SU-DHL-6 (cell line): Measurements from ENCODE around the gene KNDC1.

Source experiments
- H2AFZ ChIP-seq: fragments of 200-600 bp; sonication (generic); 2 replicates; pipeline ENCODE4 v1.6.1; 2014; ENCODE audit warnings: low read depth, mild to moderate bottlenecking, moderate library complexity, mixed read lengths, antibody characterized with exemption, low read length; ENCODE audit not compliant: severe bottlenecking
- H3F3A ChIP-seq: fragments of 200-600 bp; shearing (Covaris generic); 2 replicates; pipeline ENCODE4 v1.6.0; 2016; ENCODE audit warnings: antibody characterized with exemption, mild to moderate bottlenecking; ENCODE audit not compliant: insufficient read depth
- H3K27ac ChIP-seq: fragments of 200-600 bp; sonication (generic); 2 replicates; pipeline ENCODE4 v1.5.1; 2016; ENCODE audit warnings: low read depth, mild to moderate bottlenecking, low read length, moderate library complexity, mixed read lengths
- H3K27me3 ChIP-seq: fragments of 200-600 bp; sonication (generic), shearing (Covaris generic); 2 replicates; pipeline ENCODE4 v1.6.0; 2014; ENCODE audit warnings: mild to moderate bottlenecking, low read length
- H3K36me3 ChIP-seq: fragments of 200-600 bp; sonication (generic); 2 replicates; pipeline ENCODE4 v1.6.1; 2014; ENCODE audit warnings: mild to moderate bottlenecking, low read length, mixed read lengths
- H3K4me2 ChIP-seq: fragments of 300-600, 200-600 bp; shearing (Covaris generic), sonication (generic); 2 replicates; pipeline ENCODE4 v1.6.0; 2014; ENCODE audit warnings: low read length, low read depth, mild to moderate bottlenecking; ENCODE audit not compliant: poor library complexity, severe bottlenecking
- H3K4me3 ChIP-seq: fragments of 200-600 bp; sonication (generic); 2 replicates; pipeline ENCODE4 v1.5.1; 2014; ENCODE audit warnings: antibody characterized with exemption, low read length, mild to moderate bottlenecking, mixed read lengths; ENCODE audit not compliant: insufficient read depth, poor library complexity, severe bottlenecking
- H3K79me2 ChIP-seq: fragments of 200-600 bp; sonication (generic); 2 replicates; pipeline ENCODE4 v1.6.1; 2014; ENCODE audit warnings: mild to moderate bottlenecking, low read length, moderate library complexity; ENCODE audit not compliant: insufficient read depth
- H3K9ac ChIP-seq: fragments of 200-600 bp; sonication (generic); 2 replicates; pipeline ENCODE4 v1.7.0; 2014; ENCODE audit warnings: mild to moderate bottlenecking, low read length
- H3K9me2 ChIP-seq: fragments of 200-600 bp; sonication (generic); replicated peaks from 2 replicates; pipeline ENCODE4 v1.6.1; 2014; ENCODE audit warnings: low read length; ENCODE audit not compliant: insufficient read depth
- H3K9me3 ChIP-seq: fragments of 200-600 bp; sonication (generic); 2 replicates; pipeline ENCODE4 v1.6.1; 2014; ENCODE audit warnings: low read length, mixed read lengths; ENCODE audit not compliant: insufficient read depth
- H4K20me1 ChIP-seq: fragments of 200-600 bp; sonication (generic); 2 replicates; pipeline ENCODE4 v1.6.1; 2014; ENCODE audit warnings: low read depth, mild to moderate bottlenecking, antibody characterized with exemption, low read length, moderate library complexity, mixed read lengths
- EZH2phosphoT487 ChIP-seq: fragments of 200-600 bp; sonication (generic), shearing (Covaris generic); conservative IDR thresholded peaks from 2 replicates; pipeline ENCODE4 v1.6.1; 2018; ENCODE audit warnings: mild to moderate bottlenecking, antibody characterized with exemption, low read length, moderate library complexity, mixed read lengths
- TF ChIP-seq, protein P1 (sequence below): fragments of 200-600 bp; sonication (generic); IDR thresholded peaks from one replicate; pipeline ENCODE4 v1.5.1; 2017; ENCODE audit warnings: antibody characterized with exemption, mild to moderate bottlenecking, low read length, moderate library complexity; ENCODE audit not compliant: insufficient read depth, poor library complexity, severe bottlenecking

Gene KNDC1

DNA sequence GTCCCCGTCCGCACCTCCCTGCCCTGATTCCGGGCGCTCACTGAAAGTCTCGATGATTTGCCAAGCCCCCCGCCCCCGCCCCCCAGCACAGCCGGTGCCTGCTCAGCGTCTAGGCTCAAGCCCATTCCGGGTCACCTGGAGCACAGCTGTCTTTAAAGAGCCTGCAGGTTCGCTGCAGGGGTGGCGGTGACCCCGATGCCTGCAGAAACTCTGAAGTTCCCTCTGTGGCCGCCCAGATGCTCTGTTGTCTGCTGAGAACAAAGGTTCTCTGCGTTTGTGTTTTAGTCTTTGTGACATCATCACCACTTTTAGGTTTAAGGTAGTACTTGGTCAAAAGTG lies 78.4 kb downstream of the KNDC1 start:
- H3K36me3 ChIP-seq = no peaks in the 10 kb centered on the region
- no peak overlapping the region for H3K4me2 ChIP-seq
- no peaks in the 10 kb centered on the region for H3K9me3 ChIP-seq
- H3K9ac ChIP-seq = no peak overlapping the region
- H2AFZ ChIP-seq = no peak overlapping the region
- H3K27me3 ChIP-seq = no peaks in the 10 kb centered on the region
- no peaks in the 10 kb centered on the region for H4K20me1 ChIP-seq
- no peak for TF ChIP-seq EZH2phosphoT487
- TF ChIP-seq, protein P1, sequence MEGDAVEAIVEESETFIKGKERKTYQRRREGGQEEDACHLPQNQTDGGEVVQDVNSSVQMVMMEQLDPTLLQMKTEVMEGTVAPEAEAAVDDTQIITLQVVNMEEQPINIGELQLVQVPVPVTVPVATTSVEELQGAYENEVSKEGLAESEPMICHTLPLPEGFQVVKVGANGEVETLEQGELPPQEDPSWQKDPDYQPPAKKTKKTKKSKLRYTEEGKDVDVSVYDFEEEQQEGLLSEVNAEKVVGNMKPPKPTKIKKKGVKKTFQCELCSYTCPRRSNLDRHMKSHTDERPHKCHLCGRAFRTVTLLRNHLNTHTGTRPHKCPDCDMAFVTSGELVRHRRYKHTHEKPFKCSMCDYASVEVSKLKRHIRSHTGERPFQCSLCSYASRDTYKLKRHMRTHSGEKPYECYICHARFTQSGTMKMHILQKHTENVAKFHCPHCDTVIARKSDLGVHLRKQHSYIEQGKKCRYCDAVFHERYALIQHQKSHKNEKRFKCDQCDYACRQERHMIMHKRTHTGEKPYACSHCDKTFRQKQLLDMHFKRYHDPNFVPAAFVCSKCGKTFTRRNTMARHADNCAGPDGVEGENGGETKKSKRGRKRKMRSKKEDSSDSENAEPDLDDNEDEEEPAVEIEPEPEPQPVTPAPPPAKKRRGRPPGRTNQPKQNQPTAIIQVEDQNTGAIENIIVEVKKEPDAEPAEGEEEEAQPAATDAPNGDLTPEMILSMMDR = no peak
- H3K79me2 ChIP-seq = no peaks in the 10 kb centered on the region
- H3K27ac ChIP-seq = no peak overlapping the region
- no peaks in the 10 kb centered on the region for H3K9me2 ChIP-seq
- no peak overlapping the region for H3K4me3 ChIP-seq
- no peaks in the 10 kb centered on the region for H3F3A ChIP-seq

DNA sequence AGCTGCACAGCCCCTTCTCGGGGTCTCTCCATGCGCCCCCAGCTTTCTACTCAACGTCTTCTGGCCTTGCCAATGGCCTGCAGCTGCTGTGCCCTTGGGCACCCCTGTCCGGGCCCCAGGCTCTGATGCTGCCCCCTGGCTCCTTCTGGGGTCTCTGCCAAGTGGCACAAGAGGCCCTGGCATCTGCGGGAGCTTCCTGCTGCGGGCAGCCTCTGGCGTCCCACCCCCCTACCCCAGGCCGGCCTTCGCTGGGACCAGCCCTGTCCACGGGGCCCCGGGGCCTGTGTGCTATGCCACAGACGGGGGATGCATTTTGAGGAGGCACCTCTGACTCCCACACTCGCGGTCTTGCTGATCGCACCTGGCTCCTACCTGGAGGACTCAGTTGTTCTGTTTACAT lies 80.0 kb downstream of the KNDC1 start:
- Histone ChIP-seq H2AFZ (no peak overlapping the region), H3K4me2 (no peak overlapping the region), H3K79me2 (no peaks in the 10 kb centered on the region), H4K20me1 (no peaks in the 10 kb centered on the region), H3K9ac (no peak overlapping the region), H3K9me3 (no peaks in the 10 kb centered on the region), H3K36me3 (no peaks in the 10 kb centered on the region), H3K4me3 (no peak overlapping the region), H3K27ac (no peak overlapping the region), H3K27me3 (no peaks in the 10 kb centered on the region), H3F3A (no peaks in the 10 kb centered on the region), H3K9me2 (no peaks in the 10 kb centered on the region)
- TF ChIP-seq, protein P1 = no peak
- no peak for TF ChIP-seq EZH2phosphoT487

DNA sequence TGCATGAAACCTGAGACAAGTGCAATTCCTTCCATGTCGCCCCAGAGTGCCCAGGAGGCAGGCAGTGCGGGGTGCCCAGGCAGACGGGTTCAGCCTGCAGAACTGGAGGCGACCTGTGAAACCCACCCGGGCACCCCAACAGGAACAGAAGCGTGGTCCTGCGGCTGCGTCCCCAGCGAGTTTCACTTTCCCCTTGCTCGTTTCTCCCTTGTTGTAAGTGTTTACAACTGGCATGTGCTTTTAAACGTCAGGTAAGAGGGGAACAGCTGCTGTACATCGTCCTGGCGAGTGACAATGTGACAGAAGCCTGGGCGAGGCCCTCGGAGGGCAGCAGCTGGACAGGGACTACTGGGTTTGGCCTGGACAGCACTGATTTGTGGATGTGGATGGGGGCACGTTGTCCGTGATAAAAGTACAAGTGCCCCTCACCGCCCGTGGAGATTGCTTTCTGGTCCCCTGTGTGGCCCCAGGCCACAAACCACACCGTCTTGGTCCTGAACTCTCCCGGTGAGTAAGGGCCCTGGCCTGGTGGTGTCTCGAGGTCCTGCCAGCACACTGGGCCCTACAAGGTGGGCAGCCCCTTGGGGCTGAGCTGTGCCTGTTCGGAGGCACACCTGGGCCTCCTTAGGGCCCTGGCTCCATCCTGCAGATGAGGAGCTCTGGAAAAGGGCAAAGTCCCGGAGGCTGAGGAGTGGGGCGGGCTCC lies 81.6 kb downstream of the KNDC1 start:
- Histone ChIP-seq H3K27me3 (no peaks in the 10 kb centered on the region), H3K27ac (no peak overlapping the region), H3F3A (no peaks in the 10 kb centered on the region), H3K9ac (no peak overlapping the region), H3K79me2 (no peaks in the 10 kb centered on the region), H3K36me3 (no peaks in the 10 kb centered on the region), H3K9me3 (no peaks in the 10 kb centered on the region), H2AFZ (no peak overlapping the region), H3K4me3 (no peak overlapping the region), H3K9me2 (no peaks in the 10 kb centered on the region), H3K4me2 (peak overlapping the region; percentile 24), H4K20me1 (no peaks in the 10 kb centered on the region)
- TF ChIP-seq, protein P1 = no peak
- no peak for TF ChIP-seq EZH2phosphoT487
